Esophagus squamous epithelium (tissue), 4 donors: ENCODE measurements around the gene DENND4A.

ENCODE experiments used
- CTCF ChIP-seq, 6 experiments: fragments of 450-650 bp in 4 of 6; fragments of 200-600 bp in 2 of 6; sonication (generic) in 2 of 6; IDR thresholded peaks; one replicate each; pipeline ENCODE4 v1.5.1; 2016 to 2019; ENCODE audit warnings: antibody characterized with exemption in 6 of 6, mild to moderate bottlenecking in 4 of 6, moderate library complexity in 4 of 6
- POLR2A ChIP-seq, 4 donors: fragments of 450-650 bp; IDR thresholded peaks; one replicate each; pipeline ENCODE4 v1.6.1; 2017; ENCODE audit warnings: antibody characterized with exemption in 4 of 4, mild to moderate bottlenecking in 4 of 4, moderate library complexity in 3 of 4

- no peak for TF ChIP-seq CTCF (IDR thresholded peaks at IDR 0.05)
- TF ChIP-seq POLR2A (IDR thresholded peaks at IDR 0.05): no peak
Observed at GRCh38 chr15:65806397-65806796, 14.3 kb upstream of the DENND4A start.
